ENCODE measurements around the gene TRIM66.

The TRIM66 gene

GRCh38 chr11:8714622-8715225 lies 32.3 kb upstream of the TRIM66 start:
- DNase-seq, result no peak

GRCh38 chr11:8713760-8714454 lies 31.4 kb upstream of the TRIM66 start:
- no peak for DNase-seq

GRCh38 chr11:8712506-8712905 lies 30.0 kb upstream of the TRIM66 start:
- no peak for DNase-seq

- no peak for DNase-seq
These were observed 29.5 kb upstream of the TRIM66 start for GRCh38 chr11:8711895-8712442.

GRCh38 chr11:8709777-8710176 lies 27.3 kb upstream of the TRIM66 start:
- no peak for DNase-seq

GRCh38 chr11:8709002-8709672 lies 26.7 kb upstream of the TRIM66 start:
- no peak for DNase-seq

GRCh38 chr11:8707541-8708191 lies 25.2 kb upstream of the TRIM66 start:
- DNase-seq, result no peak

- DNase-seq, result no peak
These were observed 24.4 kb upstream of the TRIM66 start for GRCh38 chr11:8706673-8707432.

GRCh38 chr11:8705146-8705545 lies 22.7 kb upstream of the TRIM66 start:
- DNase-seq, result no peak

GRCh38 chr11:8704136-8704535 lies 21.7 kb upstream of the TRIM66 start:
- DNase-seq, result no peak

- DNase-seq, result no peak
These were observed 20.1 kb upstream of the TRIM66 start for GRCh38 chr11:8702598-8702915.

- no peak for DNase-seq
These were observed 19.6 kb upstream of the TRIM66 start for GRCh38 chr11:8701891-8702597.

- DNase-seq, result no peak
These were observed 17.4 kb upstream of the TRIM66 start for GRCh38 chr11:8699903-8700302.

GRCh38 chr11:8698917-8699441 lies 16.5 kb upstream of the TRIM66 start:
- no peak for DNase-seq

GRCh38 chr11:8698379-8698851 lies 15.9 kb upstream of the TRIM66 start:
- DNase-seq, result no peak

GRCh38 chr11:8697054-8697453 lies 14.6 kb upstream of the TRIM66 start:
- no peak for DNase-seq

GRCh38 chr11:8694137-8694536 lies 11.7 kb upstream of the TRIM66 start:
- no peak for DNase-seq

GRCh38 chr11:8693555-8693954 lies 11.1 kb upstream of the TRIM66 start:
- no peak for DNase-seq

GRCh38 chr11:8693010-8693551 lies 10.6 kb upstream of the TRIM66 start:
- no peak for DNase-seq

GRCh38 chr11:8692417-8692816 lies 10.0 kb upstream of the TRIM66 start:
- DNase-seq, result no peak

GRCh38 chr11:8691601-8692000 lies 9.1 kb upstream of the TRIM66 start:
- DNase-seq, result no peak

Data from activated effector memory CD4-positive, alpha-beta T cell treated with Interleukin-2 at 50 U/mL for 16 hours (primary cell).